HG02884 (cell line): ENCODE measurements around the gene RPS6KL1.

Experiments used
- ATAC-seq: cut with Tn5 transposase; IDR thresholded peaks from one replicate; pipeline ENCODE4 v1.9.1; 2021; ENCODE audit warnings: mild to moderate bottlenecking, moderate library complexity; ENCODE audit not compliant: unreplicated experiment

Gene RPS6KL1

DNA sequence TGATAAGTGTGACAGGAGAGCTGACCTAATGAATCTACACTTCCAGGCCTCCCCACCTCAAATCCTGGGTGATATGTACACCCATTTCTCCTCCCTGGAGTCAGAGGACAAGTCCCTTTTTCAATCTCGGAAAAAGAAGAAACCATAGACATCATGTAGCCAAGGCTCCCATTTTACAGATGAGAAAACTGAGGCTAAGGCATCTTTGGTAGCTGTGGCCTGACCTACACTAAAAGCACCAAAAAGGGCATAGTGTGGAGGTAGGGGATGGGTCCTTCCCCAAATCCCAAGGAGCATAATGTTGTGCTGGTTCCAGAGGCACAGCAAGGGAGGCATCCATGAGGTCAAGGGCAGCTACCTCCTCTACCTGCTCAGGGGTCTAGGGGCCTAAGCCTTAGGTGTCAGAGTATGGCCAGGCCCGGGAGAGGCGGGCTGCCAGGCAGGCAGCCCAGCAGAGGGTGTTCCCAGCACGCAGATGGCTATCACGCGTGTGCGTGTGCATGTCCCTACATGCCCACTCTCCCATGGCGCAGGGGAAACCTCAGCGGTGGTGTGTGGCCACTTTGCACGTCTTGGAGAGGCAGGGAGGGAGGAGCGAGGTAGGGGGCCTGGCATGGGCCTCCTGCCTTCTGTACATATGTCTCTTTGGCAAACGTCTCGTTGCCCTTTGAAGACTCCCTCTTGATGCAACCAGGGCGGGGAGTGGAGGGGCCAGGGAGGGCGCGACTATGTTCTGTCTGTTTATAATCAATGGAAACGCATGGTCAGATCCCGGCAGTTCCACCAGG lies 29.8 kb upstream of the RPS6KL1 start:
- ATAC-seq: no peak

DNA sequence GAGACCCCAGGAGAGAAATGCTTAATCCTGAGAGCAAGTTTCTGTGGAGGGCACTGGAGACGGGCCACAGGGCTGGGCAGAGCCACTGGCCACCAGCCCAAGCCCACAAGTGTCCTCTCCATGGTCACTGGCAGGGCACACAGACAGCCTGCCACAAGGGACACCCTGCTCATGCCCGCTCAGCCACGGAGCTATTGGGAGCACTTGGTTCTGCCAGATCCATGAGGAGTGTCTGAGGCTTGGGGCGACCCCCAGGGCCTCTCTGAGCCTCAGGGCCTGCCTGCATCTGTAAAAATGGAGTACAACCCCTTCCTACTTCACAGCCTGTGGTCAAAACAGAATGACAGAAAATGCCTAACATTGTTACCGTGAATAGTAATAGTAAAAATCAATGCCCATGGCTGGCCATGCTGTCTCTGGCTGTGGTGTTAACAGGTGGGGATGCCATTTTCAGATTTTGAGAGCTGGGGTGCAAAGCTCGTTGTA lies 29.2 kb upstream of the RPS6KL1 start:
- no peak for ATAC-seq

DNA sequence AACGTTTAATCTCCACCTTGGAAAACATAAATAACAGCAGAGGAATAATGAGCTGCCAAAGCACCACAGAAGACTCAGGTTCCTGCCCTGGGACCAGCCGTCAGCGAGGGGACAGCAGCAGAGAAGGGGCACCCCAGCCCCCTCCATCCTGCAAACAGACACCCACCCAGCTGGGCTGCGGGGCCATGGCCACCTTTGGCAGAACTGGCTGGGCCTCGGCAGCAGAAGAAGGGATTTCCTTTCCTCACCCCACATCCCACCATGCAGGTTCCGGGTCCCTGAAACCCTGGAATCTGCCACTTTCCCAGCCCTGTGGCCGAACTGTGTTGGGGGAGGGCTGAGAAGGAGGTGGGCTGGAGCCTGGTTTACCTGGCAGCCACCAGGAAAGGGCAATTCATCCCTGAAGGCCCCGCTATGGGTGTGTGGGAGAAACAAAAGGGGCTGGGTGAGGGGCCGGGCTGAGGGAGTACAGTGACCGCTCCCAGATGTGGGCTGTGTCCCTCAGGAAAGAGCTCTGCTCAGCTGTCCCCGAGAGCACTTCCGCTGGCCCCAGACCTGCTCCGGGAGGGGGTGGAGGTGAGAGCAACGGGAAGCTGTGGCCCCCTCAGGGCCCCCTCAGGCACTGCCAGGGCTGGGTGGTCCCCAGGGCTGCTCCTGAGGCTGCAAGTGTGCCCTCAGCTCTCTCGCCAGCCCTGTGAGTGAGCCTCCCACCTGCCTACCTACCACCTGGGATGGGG lies 28.6 kb upstream of the RPS6KL1 start:
- ATAC-seq: no peak

DNA sequence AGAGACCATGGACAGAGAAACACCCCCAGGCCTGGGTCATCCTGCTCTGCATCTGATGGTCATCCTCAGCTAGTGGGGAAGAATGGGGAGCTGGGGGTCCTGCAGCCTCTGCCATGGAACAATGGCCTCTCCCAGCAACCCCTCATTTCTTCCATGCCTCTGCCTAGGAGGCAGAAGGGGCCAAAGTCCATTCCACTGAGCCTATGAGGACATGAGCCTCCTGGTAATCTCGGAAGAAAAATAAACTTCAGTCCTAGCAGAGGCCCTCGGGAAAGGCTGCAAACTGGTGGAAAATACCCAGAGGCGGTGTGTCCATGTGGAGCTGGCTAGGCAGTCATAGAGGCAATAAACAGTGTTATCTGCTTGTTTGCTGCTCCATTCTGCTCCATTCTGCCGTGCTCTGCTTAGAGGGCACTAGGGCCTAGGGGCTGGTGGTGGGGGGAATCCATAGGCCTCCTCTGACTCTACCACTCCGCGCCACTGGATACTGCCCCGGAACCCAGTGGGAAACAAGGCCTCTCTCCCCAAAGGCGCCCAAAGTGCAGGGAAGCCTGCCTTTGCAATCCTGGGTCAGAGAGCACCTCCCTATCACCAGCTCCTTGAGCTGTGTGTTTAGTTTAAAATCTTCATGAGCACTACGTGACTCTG lies 27.9 kb upstream of the RPS6KL1 start:
- no peak for ATAC-seq

DNA sequence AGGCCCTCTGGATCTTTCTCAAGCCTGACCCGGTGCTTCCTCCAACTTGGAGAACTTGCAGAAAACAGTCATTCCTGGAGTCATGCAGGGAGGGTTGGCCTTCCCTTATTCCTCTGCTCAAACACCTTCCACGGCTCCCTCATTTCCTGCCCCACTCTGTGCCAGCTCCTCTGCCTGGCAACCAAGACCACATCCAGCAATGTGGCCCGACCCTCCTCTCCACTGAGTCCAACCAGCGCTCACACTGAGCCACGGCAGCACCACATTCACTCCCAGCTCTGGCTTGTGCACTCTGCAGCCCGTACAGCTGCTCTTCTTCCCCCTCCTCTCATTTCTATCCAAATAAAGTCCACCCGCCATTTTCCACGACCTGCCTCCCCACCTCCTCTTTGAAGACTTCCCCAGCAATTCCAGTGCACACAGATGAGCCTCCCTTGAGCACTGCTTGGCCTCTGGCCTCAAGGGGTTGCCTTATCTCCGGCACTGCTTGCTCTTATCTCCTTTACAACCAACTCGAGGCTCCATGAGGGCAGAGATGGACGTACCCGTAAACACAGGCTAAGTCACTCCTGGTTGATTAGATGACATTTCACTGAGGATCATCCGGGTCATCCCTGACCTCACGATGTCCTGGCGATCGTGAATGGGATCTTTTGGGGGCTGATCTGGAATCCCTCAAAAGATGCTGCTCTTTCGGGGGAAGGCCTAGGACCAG lies 27.0 kb upstream of the RPS6KL1 start:
- ATAC-seq: no peak

DNA sequence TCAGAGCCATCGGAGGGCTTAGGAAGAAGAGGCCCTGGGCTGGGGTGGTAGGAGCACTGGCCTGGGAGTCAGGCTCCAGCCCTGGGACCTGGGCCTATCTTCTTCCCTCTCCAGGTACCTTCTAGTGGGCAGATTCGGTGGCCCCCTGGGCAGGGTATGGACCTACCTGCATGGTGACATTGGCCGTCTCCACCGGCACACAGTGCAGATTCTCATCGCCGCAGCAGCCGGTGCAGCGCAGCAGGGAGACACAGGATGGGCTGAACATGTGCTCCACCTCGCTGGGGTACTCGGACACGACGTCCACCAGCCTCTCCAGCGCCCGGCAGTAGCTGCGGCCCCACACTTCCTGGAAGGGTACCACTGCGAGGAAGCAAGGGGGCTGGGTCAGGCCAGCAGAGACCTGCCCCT lies 26.1 kb upstream of the RPS6KL1 start:
- ATAC-seq: no peak

DNA sequence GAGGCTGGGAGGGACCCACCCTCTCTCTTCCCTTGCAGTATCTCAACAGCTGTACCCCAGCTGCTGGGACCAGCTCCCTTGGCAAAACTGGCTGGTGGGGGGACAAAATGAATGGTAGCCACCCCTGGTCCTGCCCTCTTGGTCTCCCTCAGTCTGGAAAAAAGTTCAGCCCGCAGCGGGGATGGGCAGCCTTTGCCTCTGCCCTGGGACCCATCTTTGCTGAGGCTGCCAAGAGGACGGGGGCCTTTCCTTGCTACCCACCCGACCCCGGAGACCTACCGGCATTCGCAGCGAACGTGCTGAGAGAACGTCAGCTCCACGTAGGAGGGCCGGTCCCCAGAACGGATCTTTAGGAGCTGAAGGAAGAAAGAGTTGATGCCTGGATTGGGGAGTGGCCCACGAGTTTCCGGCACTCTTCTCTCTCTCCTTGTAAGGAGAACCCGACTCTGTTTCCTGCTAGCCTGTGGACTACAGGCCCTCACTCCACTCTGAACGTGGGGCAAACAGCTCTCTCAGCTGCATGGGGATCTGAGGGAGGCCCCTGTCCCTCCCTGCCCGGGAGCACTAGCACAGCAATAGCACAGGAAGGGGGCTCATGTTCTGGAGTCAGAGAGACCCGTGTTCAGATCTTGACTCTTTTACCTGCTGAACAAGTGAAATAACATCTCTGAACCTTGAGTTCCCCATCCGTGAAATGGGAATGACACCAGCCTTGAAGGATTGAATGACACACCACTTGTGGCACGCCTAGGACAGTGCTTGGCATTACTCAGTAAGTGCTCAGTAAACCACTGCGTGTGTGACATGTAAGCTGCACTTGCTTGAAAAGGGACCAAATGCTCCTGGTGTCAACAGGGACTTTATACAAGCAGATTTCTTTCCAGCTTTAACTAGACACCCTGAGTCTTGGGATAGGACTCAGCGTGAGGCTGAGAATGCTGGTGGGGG lies 25.4 kb upstream of the RPS6KL1 start:
- ATAC-seq: no peak

DNA sequence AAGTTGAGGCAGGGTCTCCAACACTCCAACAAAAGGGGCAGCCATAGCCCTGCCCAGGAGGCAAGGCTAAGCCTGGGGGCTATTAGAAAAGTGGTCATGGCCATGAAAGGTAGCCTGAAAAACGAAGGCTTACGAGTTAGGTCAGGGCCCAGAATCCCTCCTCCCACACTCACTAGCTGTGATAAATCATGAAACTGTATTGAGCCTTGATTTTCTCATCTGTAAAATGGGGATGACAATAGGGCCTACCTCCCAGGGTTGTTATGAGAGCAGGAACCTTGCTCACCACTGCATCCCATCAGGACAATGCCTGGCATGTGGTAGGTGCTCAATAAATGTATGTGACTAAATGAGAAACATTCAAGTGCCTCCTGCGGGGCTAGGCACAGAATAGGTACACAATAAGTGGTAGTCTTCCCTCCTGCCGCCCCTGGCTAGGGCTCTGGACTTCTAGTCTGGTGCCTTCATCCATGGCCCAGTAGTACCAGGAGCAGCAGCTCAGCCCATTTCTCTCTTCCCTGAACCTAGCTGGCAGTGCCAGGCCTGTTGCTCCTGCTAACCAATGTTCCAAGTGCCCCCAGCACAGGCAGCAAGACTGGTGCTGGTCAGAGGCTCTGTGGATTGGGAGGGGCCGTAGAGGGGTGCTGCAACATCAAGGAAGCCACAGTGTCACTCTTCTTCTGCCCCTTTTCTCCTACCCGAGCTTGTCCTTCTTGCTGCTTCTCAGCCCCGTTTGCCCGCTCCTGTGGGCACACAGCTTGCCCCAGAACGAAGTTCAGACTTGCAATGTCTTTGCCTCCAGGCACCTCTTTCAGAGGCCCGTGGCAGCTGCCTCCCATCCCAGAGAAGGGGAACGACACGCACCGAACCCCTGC lies 24.5 kb upstream of the RPS6KL1 start:
- ATAC-seq: no peak

DNA sequence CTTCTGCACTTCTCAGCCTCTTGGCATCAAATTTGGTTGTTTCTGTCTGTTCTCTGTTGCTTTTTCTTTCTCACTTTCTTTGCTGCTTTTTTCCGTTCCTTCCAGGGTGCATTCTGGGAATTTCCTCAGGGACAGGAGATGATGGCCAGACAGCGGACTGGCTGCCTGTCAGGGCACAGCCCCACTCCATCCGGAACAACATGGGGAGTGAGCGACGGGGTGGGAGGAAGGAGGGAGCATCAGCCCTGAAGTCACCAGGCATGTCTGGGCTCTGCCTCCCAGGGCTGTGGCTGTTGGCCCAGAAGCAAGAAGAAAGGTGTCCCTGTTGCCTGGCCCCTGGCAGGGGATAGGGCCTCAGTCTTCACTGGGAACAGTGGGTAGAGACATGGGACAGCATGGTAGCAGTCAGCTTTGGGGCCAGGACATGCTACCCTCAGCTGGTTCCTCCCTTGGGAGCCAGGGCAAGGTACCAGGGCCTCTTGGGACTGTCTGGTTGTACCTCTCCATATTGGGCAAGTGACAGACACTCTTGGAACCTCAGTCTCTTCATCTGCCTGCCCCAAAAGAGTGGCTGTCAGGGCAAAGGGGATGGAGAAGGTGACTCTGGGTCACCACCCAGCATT lies 23.7 kb upstream of the RPS6KL1 start:
- ATAC-seq: no peak

DNA sequence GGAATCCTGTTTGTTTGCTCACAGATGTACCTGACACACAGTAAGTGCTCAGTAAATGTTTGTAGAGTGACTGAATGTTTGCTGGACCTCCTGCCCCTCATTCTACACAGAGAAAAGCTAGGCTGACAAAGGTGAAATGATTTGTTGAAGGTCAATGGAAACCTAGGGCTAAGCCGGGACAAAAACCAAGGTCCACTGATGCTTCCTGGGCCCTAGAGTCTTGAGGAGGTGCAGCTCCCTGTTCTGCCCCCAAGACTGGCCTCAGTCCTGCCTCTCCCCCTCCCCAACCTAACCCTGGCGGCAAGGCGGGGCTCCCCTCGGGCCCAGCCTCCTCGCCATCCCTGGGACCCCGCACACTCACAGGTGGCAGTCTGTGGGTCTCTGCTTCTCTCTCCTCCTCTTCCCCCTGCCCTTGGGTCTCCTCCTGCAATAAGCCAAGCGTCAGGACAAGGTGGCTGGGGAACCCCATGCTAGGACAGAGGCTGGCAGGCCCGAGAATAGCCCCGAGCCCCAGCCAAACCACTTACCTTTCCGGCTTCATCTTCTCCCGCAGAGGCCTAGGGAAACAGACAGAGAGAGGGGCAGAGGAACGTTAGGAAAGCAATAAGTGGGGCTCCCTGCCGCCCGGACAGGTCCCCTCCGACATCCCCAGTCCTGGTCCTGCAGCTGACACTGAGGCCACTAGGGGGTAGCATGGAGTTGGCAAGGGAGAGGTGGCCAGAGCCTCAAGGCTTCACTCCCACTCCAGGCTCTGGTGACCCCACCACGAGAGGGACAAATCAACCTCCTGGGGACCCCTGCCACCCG lies 23.0 kb upstream of the RPS6KL1 start:
- ATAC-seq: no peak

DNA sequence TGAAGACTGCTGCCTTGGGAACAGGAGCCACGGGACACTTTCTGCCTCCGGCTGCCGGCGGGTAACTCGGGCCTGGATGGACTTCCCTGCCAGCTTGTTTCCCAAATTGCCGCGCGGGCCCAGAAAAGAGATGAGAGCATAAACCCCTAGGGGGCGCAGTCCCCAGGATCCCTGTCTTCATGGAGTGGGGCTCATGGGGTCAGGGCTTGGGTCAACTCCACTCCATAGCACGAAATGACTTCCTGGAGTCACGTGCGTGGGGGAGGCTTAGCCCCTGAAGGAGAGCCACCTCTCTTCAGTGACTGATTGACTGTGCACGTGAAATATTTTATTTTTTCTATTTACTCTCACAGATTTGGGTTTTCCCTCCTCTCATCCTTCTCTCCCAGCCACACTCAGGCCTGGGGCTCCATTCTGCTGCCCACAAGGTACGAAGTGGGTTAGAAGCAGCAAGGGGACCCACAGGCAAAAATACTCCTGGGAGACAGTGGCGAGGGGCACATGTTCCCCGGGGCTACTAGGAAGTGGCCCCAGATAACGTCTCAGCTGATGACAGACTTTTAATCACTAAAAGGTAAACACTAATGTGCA lies 22.3 kb upstream of the RPS6KL1 start:
- no peak for ATAC-seq

DNA sequence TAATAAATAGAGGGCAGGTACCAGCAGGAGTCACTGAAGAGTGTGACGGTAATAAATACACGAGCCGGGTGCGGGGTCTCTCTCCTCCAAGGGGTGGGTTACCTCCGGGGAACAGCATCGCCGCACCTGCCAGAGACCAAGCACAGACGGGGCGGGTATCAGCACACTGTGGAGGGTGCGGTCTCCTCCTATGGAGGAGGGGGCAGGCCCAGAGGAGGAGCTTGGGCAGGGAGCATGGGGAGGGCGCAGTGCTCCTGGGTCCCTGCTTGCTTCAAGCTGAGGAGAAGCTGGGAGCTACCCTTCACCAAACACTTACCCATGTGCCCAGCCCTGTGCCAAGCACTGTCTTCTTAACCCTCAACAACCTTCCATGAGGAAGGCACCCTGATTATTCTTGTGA lies 19.5 kb upstream of the RPS6KL1 start:
- no peak for ATAC-seq

DNA sequence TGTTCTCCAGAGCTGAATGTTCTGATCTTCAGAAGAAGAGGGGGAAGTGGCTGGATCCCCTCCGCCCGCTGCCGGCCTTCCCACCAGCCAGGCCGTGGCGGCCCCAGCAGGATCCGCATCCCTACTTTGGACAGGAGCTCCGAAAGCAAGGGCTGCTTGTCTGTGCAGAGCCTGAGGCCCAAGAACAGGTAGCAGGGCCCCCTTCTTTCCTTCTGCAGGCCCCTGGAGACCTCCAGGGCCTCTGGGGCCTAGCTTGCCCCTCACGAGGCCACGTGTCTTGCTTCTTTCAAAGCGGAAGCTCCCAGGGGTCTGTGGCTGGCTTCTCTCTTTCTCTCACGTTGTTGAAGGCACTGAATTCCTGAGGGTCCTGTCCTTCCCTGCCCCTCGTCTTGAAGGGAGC lies 19.1 kb upstream of the RPS6KL1 start:
- ATAC-seq: no peak

DNA sequence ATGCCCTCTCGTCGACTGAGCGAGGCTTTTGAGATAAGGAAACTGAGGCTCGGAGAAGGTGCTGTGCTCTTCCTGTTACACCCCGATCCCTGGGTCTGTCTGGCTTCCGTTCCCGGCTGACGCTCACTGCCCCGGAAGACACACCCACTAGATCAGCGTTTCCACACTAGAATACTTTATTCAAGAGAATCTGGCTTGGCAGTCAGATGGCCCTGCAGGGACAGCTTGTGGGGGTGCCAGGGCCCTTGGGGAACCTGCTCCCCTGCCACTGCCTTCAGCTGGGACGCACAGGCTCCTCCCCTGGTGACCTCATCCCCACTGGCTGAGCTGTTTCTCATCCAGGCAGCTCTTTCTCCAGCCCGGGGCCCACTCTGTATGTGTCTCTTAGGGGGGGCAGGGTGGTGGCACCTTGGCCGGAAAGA lies 18.6 kb upstream of the RPS6KL1 start:
- ATAC-seq: no peak

DNA sequence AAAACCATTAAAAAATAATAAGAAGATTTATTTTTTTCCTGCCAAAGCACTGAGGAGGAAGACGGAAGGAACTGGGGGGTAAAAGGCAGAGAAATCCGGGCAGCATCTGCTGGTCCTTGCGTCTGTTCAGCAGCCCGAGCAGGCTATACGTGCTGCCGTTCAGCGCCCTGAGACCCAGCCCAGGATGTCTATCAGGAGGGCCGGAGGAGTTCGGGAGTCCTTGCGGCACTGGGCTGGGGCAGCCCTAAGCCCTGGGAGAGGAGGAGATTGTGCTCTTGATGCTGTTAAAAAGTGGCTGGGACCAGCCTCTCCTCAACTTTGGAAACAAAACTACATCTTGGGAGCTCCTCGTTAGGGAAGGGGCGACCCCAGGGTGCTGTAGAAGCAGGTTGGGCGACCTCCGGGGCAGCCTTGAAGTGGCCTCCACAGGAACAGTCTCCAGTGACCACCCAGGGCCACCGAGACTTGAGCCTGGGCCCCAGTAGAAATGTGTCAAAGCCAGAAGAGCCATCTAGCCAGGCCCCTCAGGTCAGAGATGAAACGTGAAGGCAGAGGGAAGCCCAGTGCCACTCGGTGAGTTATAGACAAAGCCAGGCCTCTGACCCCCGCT lies 18.0 kb upstream of the RPS6KL1 start:
- ATAC-seq: no peak

DNA sequence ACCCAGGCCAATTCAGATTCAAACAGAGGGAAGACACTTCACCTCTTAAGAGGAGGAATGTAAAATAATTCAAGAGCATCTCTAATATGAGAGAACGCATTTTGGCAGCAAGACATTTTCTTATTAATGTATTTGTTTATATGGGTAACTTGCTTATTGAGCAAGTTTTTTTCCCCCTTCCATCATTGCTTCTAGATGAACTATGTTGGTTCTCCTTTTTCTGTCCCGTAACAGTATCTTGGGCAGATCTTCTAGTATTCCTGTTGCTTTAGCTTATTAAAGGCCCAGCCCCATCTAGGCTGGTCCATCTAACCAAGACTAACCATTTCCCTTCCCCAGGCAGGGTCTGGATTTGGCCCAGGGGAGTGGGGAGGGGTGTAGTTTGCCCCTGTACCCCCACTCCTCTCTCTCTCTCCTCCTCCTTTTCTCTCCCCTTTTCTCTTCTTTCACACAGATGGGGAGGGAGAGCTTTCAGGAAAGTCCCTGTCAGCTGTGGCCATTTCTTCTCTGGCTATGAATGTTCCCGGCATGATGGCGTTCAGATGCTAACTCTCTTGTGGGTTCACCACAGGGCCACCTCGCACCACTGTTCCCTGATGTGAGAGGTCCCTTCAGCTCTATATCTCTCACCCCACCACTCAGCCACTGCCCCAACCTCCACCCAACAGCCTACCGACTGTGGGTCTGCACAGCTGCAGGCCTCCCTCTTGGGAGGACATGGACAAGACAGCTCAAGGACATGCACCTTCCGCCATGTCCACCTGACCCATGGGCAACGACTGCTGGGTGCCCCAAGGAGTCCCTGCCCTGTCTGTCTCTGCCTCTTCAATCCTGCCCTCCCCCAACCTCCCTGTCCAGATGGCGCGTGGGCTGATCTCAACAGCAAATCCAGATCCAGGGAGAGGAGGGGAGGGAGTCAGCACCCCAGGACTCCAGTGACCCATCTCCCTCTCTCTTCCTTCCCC lies 15.8 kb upstream of the RPS6KL1 start:
- ATAC-seq: no peak
